Measurements from ENCODE around the gene PRDM16. TPM values are rescaled to one million over a fixed set of nuclear protein-coding genes. Genes with fewer than 3 reads are reported as not detected.

Gene PRDM16
- polyA plus RNA-seq, 1 of the 3 experiments (the other 2 are of a cell fraction) = not detected

DNA sequence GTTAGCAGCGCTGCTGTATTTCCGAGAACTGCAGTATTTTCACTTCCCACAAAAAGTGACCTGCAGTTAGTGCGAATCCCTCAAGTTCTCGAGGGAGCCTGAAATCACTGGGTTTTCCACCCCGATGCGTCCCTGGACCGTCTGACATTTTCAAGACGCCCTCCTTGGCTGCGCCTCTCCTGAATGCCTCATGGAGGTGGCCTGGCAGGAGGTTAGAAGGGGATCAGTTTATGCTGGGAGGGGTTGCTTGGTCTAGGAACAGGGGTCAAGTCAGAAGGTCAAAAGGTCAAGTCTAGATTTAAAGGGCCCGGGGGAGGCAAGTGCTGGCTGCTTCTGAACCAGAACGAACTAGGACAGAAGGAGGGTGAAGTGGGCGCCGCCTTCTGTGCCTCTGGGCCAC is 176.8 kb downstream of the PRDM16 start:
- ChIA-PET CTCF (no interaction called here), POLR2A (no interaction called here)
- DNase-seq = no peak
- WGBS (ENCODE audit: low lambda C conversion rate) = 25% methylated on average over 10 of the region's 13 CpGs
- Histone ChIP-seq H3K27me3 (ENCODE audit: insufficient read depth) (peaks cover 19% of the 10 kb centered on the region; the same call in 1 of the 2 replicates), H3K27ac (ENCODE audit: low read depth in 2 of 2, low read length in 1 of 2) (no peak overlapping the region), H3K4me3 (ENCODE audit: low read depth in 2 of 2, low read length in 1 of 2) (no peak overlapping the region), H3K4me1 (ENCODE audit: control insufficient read depth in 1 of 2, insufficient read depth in 2 of 2, low read depth in 1 of 2, low read length in 1 of 2) (no peaks in the 10 kb centered on the region), H3K9me2 (no peaks in the 10 kb centered on the region), H3K4me2 (no peak overlapping the region), H3K79me2 (ENCODE audit: insufficient read depth) (no peaks in the 10 kb centered on the region), H3K36me3 (replicated peaks in 1 of 2; ENCODE audit: control insufficient read depth in 1 of 2, insufficient read depth in 2 of 2, low read length in 1 of 2) (no peaks in the 10 kb centered on the region), H3K9ac (no peak overlapping the region), H2AFZ (ENCODE audit: low read depth) (no peak overlapping the region), H4K20me1 (ENCODE audit: insufficient read depth) (no peaks in the 10 kb centered on the region), H3F3A (replicated peaks; ENCODE audit: insufficient read depth) (no peaks in the 10 kb centered on the region), H3K9me3 (no peaks in the 10 kb centered on the region)
- TF ChIP-seq RXRA (IDR thresholded peaks at IDR 0.05; ENCODE audit: borderline replicate concordance, low read depth) (no peak), MEF2A (IDR thresholded peaks at IDR 0.05; ENCODE audit: borderline replicate concordance, low read depth) (no peak), FOSL2 (IDR thresholded peaks at IDR 0.05; ENCODE audit: borderline replicate concordance, low read depth) (no peak), EP300 (IDR thresholded peaks at IDR 0.05; ENCODE audit: borderline replicate concordance in 1 of 2, low read depth in 1 of 2, low read length in 1 of 2) (no peak), TEAD4 (IDR thresholded peaks at IDR 0.05; ENCODE audit: borderline replicate concordance, insufficient read depth) (no peak)
- TF ChIP-seq, protein P1, sequence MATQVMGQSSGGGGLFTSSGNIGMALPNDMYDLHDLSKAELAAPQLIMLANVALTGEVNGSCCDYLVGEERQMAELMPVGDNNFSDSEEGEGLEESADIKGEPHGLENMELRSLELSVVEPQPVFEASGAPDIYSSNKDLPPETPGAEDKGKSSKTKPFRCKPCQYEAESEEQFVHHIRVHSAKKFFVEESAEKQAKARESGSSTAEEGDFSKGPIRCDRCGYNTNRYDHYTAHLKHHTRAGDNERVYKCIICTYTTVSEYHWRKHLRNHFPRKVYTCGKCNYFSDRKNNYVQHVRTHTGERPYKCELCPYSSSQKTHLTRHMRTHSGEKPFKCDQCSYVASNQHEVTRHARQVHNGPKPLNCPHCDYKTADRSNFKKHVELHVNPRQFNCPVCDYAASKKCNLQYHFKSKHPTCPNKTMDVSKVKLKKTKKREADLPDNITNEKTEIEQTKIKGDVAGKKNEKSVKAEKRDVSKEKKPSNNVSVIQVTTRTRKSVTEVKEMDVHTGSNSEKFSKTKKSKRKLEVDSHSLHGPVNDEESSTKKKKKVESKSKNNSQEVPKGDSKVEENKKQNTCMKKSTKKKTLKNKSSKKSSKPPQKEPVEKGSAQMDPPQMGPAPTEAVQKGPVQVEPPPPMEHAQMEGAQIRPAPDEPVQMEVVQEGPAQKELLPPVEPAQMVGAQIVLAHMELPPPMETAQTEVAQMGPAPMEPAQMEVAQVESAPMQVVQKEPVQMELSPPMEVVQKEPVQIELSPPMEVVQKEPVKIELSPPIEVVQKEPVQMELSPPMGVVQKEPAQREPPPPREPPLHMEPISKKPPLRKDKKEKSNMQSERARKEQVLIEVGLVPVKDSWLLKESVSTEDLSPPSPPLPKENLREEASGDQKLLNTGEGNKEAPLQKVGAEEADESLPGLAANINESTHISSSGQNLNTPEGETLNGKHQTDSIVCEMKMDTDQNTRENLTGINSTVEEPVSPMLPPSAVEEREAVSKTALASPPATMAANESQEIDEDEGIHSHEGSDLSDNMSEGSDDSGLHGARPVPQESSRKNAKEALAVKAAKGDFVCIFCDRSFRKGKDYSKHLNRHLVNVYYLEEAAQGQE (IDR thresholded peaks at IDR 0.05; ENCODE audit: low read depth, low read length) = no peak
- TF ChIP-seq, protein P2, sequence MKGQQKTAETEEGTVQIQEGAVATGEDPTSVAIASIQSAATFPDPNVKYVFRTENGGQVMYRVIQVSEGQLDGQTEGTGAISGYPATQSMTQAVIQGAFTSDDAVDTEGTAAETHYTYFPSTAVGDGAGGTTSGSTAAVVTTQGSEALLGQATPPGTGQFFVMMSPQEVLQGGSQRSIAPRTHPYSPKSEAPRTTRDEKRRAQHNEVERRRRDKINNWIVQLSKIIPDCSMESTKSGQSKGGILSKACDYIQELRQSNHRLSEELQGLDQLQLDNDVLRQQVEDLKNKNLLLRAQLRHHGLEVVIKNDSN (IDR thresholded peaks at IDR 0.05; ENCODE audit: borderline replicate concordance, low read depth) = no peak

DNA sequence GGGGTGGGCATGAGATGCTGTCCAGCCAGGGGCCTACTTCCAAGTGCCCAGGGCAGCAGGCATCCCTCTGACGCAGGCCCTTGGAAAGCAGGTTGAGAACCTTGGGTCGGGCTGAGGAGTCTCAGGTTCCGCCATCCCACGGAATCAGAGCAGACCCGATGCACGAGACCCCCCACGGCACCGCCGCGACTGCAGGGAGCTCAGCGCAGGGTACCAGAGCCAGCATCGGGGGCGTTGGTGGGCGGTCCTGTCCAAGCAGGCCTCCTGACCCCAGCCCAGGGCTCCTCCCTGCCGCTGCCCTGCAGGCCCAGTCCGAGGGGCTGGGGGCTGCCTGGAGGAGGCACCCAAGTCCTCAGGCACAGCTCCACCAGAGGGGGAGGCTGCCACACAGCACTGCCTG is 177.2 kb downstream of the PRDM16 start:
- Histone ChIP-seq H3K4me2 (no peak overlapping the region), H3K9me2 (no peaks in the 10 kb centered on the region), H3K27me3 (ENCODE audit: insufficient read depth) (peaks cover 19% of the 10 kb centered on the region; the same call in 1 of the 2 replicates), H3F3A (replicated peaks; ENCODE audit: insufficient read depth) (no peaks in the 10 kb centered on the region), H3K4me3 (ENCODE audit: low read depth in 2 of 2, low read length in 1 of 2) (no peak overlapping the region), H3K79me2 (ENCODE audit: insufficient read depth) (no peaks in the 10 kb centered on the region), H3K9ac (no peak overlapping the region), H4K20me1 (ENCODE audit: insufficient read depth) (no peaks in the 10 kb centered on the region), H2AFZ (ENCODE audit: low read depth) (no peak overlapping the region), H3K36me3 (replicated peaks in 1 of 2; ENCODE audit: control insufficient read depth in 1 of 2, insufficient read depth in 2 of 2, low read length in 1 of 2) (no peaks in the 10 kb centered on the region), H3K4me1 (ENCODE audit: control insufficient read depth in 1 of 2, insufficient read depth in 2 of 2, low read depth in 1 of 2, low read length in 1 of 2) (no peaks in the 10 kb centered on the region), H3K9me3 (no peaks in the 10 kb centered on the region), H3K27ac (ENCODE audit: low read depth in 2 of 2, low read length in 1 of 2) (no peak overlapping the region)
- no peak for DNase-seq
- ChIA-PET CTCF (no interaction called here), POLR2A (no interaction called here)
- 36% methylated on average over 6 of the region's 16 CpGs for WGBS (ENCODE audit: low lambda C conversion rate)
- TF ChIP-seq YY1 (IDR thresholded peaks at IDR 0.05; ENCODE audit: low read depth) (no peak), MEF2A (IDR thresholded peaks at IDR 0.05; ENCODE audit: borderline replicate concordance, low read depth) (no peak), CHD2 (IDR thresholded peaks at IDR 0.05; ENCODE audit: low read length, partially characterized antibody) (no peak), FOXJ3 (CRISPR knock-in tag; IDR thresholded peaks at IDR 0.05) (no peak), TEAD4 (IDR thresholded peaks at IDR 0.05; ENCODE audit: borderline replicate concordance, insufficient read depth) (no peak), NRF1 (IDR thresholded peaks at IDR 0.05; ENCODE audit: low read depth, low read length) (no peak), POLR2AphosphoS5 (IDR thresholded peaks at IDR 0.05; ENCODE audit: low read depth, low read length) (no peak)
- TF ChIP-seq, protein P3, sequence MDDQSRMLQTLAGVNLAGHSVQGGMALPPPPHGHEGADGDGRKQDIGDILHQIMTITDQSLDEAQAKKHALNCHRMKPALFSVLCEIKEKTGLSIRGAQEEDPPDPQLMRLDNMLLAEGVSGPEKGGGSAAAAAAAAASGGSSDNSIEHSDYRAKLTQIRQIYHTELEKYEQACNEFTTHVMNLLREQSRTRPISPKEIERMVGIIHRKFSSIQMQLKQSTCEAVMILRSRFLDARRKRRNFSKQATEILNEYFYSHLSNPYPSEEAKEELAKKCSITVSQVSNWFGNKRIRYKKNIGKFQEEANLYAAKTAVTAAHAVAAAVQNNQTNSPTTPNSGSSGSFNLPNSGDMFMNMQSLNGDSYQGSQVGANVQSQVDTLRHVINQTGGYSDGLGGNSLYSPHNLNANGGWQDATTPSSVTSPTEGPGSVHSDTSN (IDR thresholded peaks at IDR 0.05) = no peak
- TF ChIP-seq, protein P4, sequence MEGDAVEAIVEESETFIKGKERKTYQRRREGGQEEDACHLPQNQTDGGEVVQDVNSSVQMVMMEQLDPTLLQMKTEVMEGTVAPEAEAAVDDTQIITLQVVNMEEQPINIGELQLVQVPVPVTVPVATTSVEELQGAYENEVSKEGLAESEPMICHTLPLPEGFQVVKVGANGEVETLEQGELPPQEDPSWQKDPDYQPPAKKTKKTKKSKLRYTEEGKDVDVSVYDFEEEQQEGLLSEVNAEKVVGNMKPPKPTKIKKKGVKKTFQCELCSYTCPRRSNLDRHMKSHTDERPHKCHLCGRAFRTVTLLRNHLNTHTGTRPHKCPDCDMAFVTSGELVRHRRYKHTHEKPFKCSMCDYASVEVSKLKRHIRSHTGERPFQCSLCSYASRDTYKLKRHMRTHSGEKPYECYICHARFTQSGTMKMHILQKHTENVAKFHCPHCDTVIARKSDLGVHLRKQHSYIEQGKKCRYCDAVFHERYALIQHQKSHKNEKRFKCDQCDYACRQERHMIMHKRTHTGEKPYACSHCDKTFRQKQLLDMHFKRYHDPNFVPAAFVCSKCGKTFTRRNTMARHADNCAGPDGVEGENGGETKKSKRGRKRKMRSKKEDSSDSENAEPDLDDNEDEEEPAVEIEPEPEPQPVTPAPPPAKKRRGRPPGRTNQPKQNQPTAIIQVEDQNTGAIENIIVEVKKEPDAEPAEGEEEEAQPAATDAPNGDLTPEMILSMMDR (IDR thresholded peaks at IDR 0.05) = no peak
- TF ChIP-seq, protein P5, sequence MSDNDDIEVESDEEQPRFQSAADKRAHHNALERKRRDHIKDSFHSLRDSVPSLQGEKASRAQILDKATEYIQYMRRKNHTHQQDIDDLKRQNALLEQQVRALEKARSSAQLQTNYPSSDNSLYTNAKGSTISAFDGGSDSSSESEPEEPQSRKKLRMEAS (IDR thresholded peaks at IDR 0.05; ENCODE audit: low read depth) = no peak

Measured in SK-N-SH (cell line).